Muscle of leg (tissue), 11 donors: ENCODE data around the gene AFMID. TPM values are rescaled to one million over a fixed set of nuclear protein-coding genes. Genes with fewer than 3 reads are reported as not detected.

Experiments used
- DNase-seq: peaks from one replicate; pipeline ENCODE4 v3.0.0; 2013
- H3K27ac ChIP-seq: one replicate; pipeline ENCODE4 v1.5.1; 2013; ENCODE audit warnings: mild to moderate bottlenecking, low read length, control low read depth
- H3K27me3 ChIP-seq: one replicate; pipeline ENCODE4 v1.6.1; 2013; ENCODE audit warnings: low read length; ENCODE audit not compliant: control insufficient read depth, insufficient read depth
- H3K36me3 ChIP-seq: one replicate; pipeline ENCODE4 v1.6.1; 2013; ENCODE audit warnings: low read length; ENCODE audit not compliant: control insufficient read depth, insufficient read depth
- H3K4me1 ChIP-seq: one replicate; pipeline ENCODE4 v1.6.1; 2013; ENCODE audit warnings: low read length; ENCODE audit not compliant: control insufficient read depth, insufficient read depth
- H3K4me3 ChIP-seq: one replicate; pipeline ENCODE4 v1.5.1; 2013; ENCODE audit warnings: low read length, control low read depth
- H3K9me3 ChIP-seq: replicated peaks from 2 replicates; pipeline ENCODE4 v1.6.1; 2013; ENCODE audit warnings: low read depth, low read length; ENCODE audit not compliant: control insufficient read depth
- WGBS: methylation state at CpG from one replicate; pipeline ENCODE4 v1.1.5; 2013; ENCODE audit warnings: missing lambda C conversion rate; ENCODE audit not compliant: insufficient coverage; 5-methylcytosine and 5-hydroxymethylcytosine counted together
- polyA plus RNA-seq, 8 donors: library from polyadenylated mRNA; unstranded; fragments of 120-200 nt; gene quantifications; one replicate each; pipeline versions ENCODE4 v1.2.1 to v1.2.3, GENCODE V29; 2013; ENCODE audit warnings: inconsistent platforms in 1 of 8, low replicate concordance in 1 of 8; ENCODE audit not compliant: insufficient read length in 8 of 8, insufficient read depth in 1 of 8
- total RNA-seq: library from RNA; stranded (reverse); fragments of 120-200 nt; gene quantifications from one replicate; pipeline ENCODE4 v1.2.4, GENCODE V29; 2013

Gene AFMID
- total and polyA plus RNA-seq, 9 donors, result 25.8 to 43.3 (median 38.3) TPM

DNA sequence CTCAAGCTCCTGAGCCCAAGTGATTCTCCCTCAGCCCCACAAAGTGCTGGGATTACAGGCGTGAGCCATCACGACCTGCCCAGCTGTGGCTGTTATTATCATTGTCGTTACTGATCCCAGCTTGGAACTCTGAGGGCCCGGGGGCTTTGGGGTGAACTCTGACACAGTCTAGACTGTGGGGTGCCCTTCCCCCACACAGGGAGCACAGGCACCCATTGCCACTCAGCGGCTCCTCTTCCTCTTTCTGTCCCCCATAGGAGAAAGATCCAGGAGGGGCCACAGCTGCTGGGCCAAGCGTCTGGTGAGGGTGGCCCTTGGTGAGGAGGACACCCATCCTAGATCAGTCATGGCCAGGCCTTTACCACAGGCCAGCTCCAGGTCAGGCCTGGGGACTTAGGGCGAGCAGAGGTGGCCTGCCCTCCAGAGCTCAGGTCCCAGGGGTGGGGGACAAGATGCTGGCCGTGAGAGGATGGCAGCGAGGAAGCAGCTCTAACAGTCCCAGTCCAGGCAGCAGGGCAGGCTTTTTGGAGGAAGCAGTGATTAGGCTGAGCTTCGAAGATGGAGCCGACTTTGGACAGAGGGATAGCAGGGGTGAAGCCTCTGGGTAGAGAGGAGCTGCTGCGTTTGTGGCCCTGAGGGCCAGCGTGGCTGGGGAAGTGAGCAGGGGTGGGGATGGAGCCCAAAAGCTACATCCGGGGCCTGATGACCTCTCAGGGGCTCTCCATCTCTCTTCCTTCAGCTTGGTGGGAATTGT lies 69.0 kb downstream of the AFMID start:
- 58% methylated on average over 12 of the region's 14 CpGs for WGBS
- Histone ChIP-seq H3K27ac (no peak overlapping the region), H3K9me3 (no peaks in the 10 kb centered on the region), H3K27me3 (peaks cover 3% of the 10 kb centered on the region), H3K4me3 (no peak overlapping the region), H3K36me3 (no peaks in the 10 kb centered on the region), H3K4me1 (peaks cover 43% of the 10 kb centered on the region)
- no peak for DNase-seq

- no peak for DNase-seq
- H3K36me3 ChIP-seq, result no peaks in the 10 kb centered on the region
- H3K27ac ChIP-seq, result no peak overlapping the region
- H3K4me1 ChIP-seq, result peaks cover 42% of the 10 kb centered on the region
- WGBS, result 71% methylated on average over 12 of the region's 18 CpGs
- H3K27me3 ChIP-seq, result peaks cover 3% of the 10 kb centered on the region
- no peaks in the 10 kb centered on the region for H3K9me3 ChIP-seq
- H3K4me3 ChIP-seq, result no peak overlapping the region
Observed at GRCh38 chr17:78256707-78257591, 69.8 kb downstream of the AFMID start.

Other genes with a start within 250 kb of the AFMID start
- 8.3 TPM for gene TNRC6C, start 228.7 kb upstream of the AFMID start, total RNA-seq
- 10 to 100 TPM in 2 of 8 donors, 1 to 10 TPM in 6; 8.1 to 11.1 (median 8.9) TPM for gene TNRC6C, start 228.7 kb upstream of the AFMID start, polyA plus RNA-seq
- gene TMC6, start 58.6 kb upstream of the AFMID start, total RNA-seq, result 21.6 TPM
- gene TMC6, start 58.6 kb upstream of the AFMID start, polyA plus RNA-seq, result 10 to 100 TPM; 22.5 to 40.7 (median 27.5) TPM
- gene TMC8, start 56.6 kb upstream of the AFMID start, total RNA-seq, result 1.2 TPM
- gene TMC8, start 56.6 kb upstream of the AFMID start, polyA plus RNA-seq, result 1 to 10 TPM; 1.3 to 3.8 (median 2.9) TPM
- gene C17orf99, start 41.0 kb upstream of the AFMID start, total RNA-seq, result 0.22 TPM
- 1 to 10 TPM in 6 of 8 donors, under 1 TPM in 2; 0.18 to 3.8 (median 1.2) TPM for gene C17orf99, start 41.0 kb upstream of the AFMID start, polyA plus RNA-seq
- gene SYNGR2, start 18.8 kb upstream of the AFMID start, total RNA-seq, result 31.4 TPM
- gene SYNGR2, start 18.8 kb upstream of the AFMID start, polyA plus RNA-seq, result 100 to 1,000 TPM in 1 of 8 donors, 10 to 100 TPM in 7; 56.3 to 103 (median 89.7) TPM
- 11.8 TPM for gene TK1, start 310 bp upstream of the AFMID start, total RNA-seq
- gene TK1, start 310 bp upstream of the AFMID start, polyA plus RNA-seq, result 10 to 100 TPM; 18.5 to 31.6 (median 27.8) TPM
- gene BIRC5, start 26.9 kb downstream of the AFMID start, total RNA-seq, result 13.3 TPM
- 10 to 100 TPM; 17.3 to 24.2 (median 19.9) TPM for gene BIRC5, start 26.9 kb downstream of the AFMID start, polyA plus RNA-seq
- gene TMEM235, start 44.3 kb downstream of the AFMID start, total RNA-seq, result 0.04 TPM
- under 1 TPM in 2 of 8 donors, not detected in 6; 0.10 to 0.14 TPM for gene TMEM235, start 44.3 kb downstream of the AFMID start, polyA plus RNA-seq
- gene SOCS3, start 172.7 kb downstream of the AFMID start, total RNA-seq, result 30.6 TPM
- gene SOCS3, start 172.7 kb downstream of the AFMID start, polyA plus RNA-seq, result 10 to 100 TPM in 6 of 8 donors, 1 to 10 TPM in 2; 8.4 to 59.8 (median 23.7) TPM
- 22.9 TPM for gene PGS1, start 191.3 kb downstream of the AFMID start, total RNA-seq
- gene PGS1, start 191.3 kb downstream of the AFMID start, polyA plus RNA-seq, result 10 to 100 TPM; 20.9 to 33.6 (median 28.1) TPM